Metanephros (tissue), 1 donor: ENCODE data around the gene OR4F16. TPM values are rescaled to one million over a fixed set of nuclear protein-coding genes. Genes with fewer than 3 reads are reported as not detected.

Experiments used
- total RNA-seq: library from RNA; depleted of rRNA; stranded (reverse); fragments of >200 nt; gene quantifications from one replicate; pipeline ENCODE4 v1.2.3, GENCODE V29; 2014

OR4F16 gene
- 0.23 TPM for total RNA-seq

GRCh38 chr1:686554-686953 lies at the start of gene OR4F16:
TSS of gene OR4F16 (minus strand) at chr1:686654. CDS start at chr1:686654, 0 bp downstream.

Other genes starting within 250 kb of the OR4F16 start
- 0.23 TPM for gene OR4F29, start 235.0 kb downstream of the OR4F16 start, total RNA-seq
- gene SAMD11, start 237.3 kb upstream of the OR4F16 start, total RNA-seq, result 136 TPM